SK-N-MC (cell line): ENCODE results near the gene CACNA1C.

Experiments used
- EZH2 ChIP-seq: fragments of 200-600 bp; sonication (generic); IDR thresholded peaks from one replicate; pipeline ENCODE4 v1.6.1; 2017; ENCODE audit warnings: antibody characterized with exemption
- FOXP2 ChIP-seq: optimal IDR thresholded peaks from 2 replicates; pipeline ENCODE3; 2011; ENCODE audit warnings: mild to moderate bottlenecking, moderate library complexity; ENCODE audit not compliant: insufficient read depth; ENCODE audit errors: extremely low read length, control extremely low read depth
- POLR2AphosphoS5 ChIP-seq: IDR thresholded peaks from 2 replicates; pipeline ENCODE4 v1.6.1; 2012; ENCODE audit warnings: mild to moderate bottlenecking, low read depth, low read length, borderline replicate concordance

GRCh38 chr12:2722806-2723205 is 670.0 kb downstream of the CACNA1C start:
- no peak for TF ChIP-seq EZH2
- no peak for TF ChIP-seq FOXP2
- no peak for TF ChIP-seq POLR2AphosphoS5
